ENCODE data around the gene RNASE11.
"Not testable (repeated sequence)": the region's sequence is repeated elsewhere in the genome, so short reads cannot be mapped to it uniquely, and the experiment has no call there.

Gene RNASE11

GRCh38 chr14:20614038-20614840 lies 26.4 kb upstream of the RNASE11 start:
- no peak for DNase-seq (ENCODE audit: low read depth)

GRCh38 chr14:20613094-20614037 lies 25.6 kb upstream of the RNASE11 start:
- DNase-seq (ENCODE audit: low read depth), result peak; percentile 85

- no peak for DNase-seq (ENCODE audit: low read depth)
Observed at GRCh38 chr14:20612403-20612802, 24.6 kb upstream of the RNASE11 start.

GRCh38 chr14:20611277-20611676 lies 23.5 kb upstream of the RNASE11 start:
- DNase-seq (ENCODE audit: low read depth), result no peak

- peak; percentile 77 for DNase-seq (ENCODE audit: low read depth)
Observed at GRCh38 chr14:20610002-20610765, 22.4 kb upstream of the RNASE11 start.

GRCh38 chr14:20609215-20610001 lies 21.6 kb upstream of the RNASE11 start:
- peak; percentile 69 for DNase-seq (ENCODE audit: low read depth)

GRCh38 chr14:20608383-20609110 lies 20.7 kb upstream of the RNASE11 start:
- no peak for DNase-seq (ENCODE audit: low read depth)

GRCh38 chr14:20607617-20608016 lies 19.8 kb upstream of the RNASE11 start:
- DNase-seq (ENCODE audit: low read depth), result no peak

GRCh38 chr14:20606902-20607242 lies 19.1 kb upstream of the RNASE11 start:
- DNase-seq (ENCODE audit: low read depth), result no peak

- no peak for DNase-seq (ENCODE audit: low read depth)
Observed at GRCh38 chr14:20606190-20606901, 18.5 kb upstream of the RNASE11 start.

- DNase-seq (ENCODE audit: low read depth), result no peak
Observed at GRCh38 chr14:20603813-20604690, 16.3 kb upstream of the RNASE11 start.

GRCh38 chr14:20602583-20602982 lies 14.8 kb upstream of the RNASE11 start:
- no peak for DNase-seq (ENCODE audit: low read depth)

- DNase-seq (ENCODE audit: low read depth), result no peak
Observed at GRCh38 chr14:20601522-20601921, 13.7 kb upstream of the RNASE11 start.

- DNase-seq (ENCODE audit: low read depth), result no peak
Observed at GRCh38 chr14:20597108-20597507, 9.3 kb upstream of the RNASE11 start.

- not testable (repeated sequence) for DNase-seq (ENCODE audit: low read depth)
Observed at GRCh38 chr14:20595726-20596125, 7.9 kb upstream of the RNASE11 start.

- no peak for DNase-seq (ENCODE audit: low read depth)
Observed at GRCh38 chr14:20592574-20592973, 4.8 kb upstream of the RNASE11 start.

GRCh38 chr14:20591235-20591634 lies 3.4 kb upstream of the RNASE11 start, which contains the start of gene RNASE12:
Gene RNASE12 (minus strand): TSS chr14:20591376. CDS start chr14:20590723, 653 bp downstream.
- DNase-seq (ENCODE audit: low read depth), result no peak

- no peak for DNase-seq (ENCODE audit: low read depth)
Observed at GRCh38 chr14:20583908-20584307, 3.9 kb downstream of the RNASE11 start.

GRCh38 chr14:20583142-20583541 lies 4.7 kb downstream of the RNASE11 start:
- DNase-seq (ENCODE audit: low read depth), result no peak

Measured in activated T-cell treated with anti-CD3 and anti-CD28 coated beads for 24 hours (primary cell).